Neural progenitor cell (in vitro differentiated cells): ENCODE results near the gene RNF5. TPM values are rescaled to one million over a fixed set of nuclear protein-coding genes. Genes with fewer than 3 reads are reported as not detected.

Experiments used
- DNase-seq: peaks from one replicate; pipeline ENCODE4 v3.0.0-alpha.2; 2016; ENCODE audit warnings: low spot score
- H2AFZ ChIP-seq: fragments of 200-600 bp; sonication (generic); replicated peaks from 2 replicates; pipeline ENCODE4 v1.6.1; 2016; ENCODE audit warnings: antibody characterized with exemption
- H3F3A ChIP-seq: fragments of 200-600 bp; sonication (generic); 2 replicates; pipeline ENCODE4 v1.6.1; 2016; ENCODE audit warnings: antibody characterized with exemption, low read depth
- H3K27ac ChIP-seq: fragments of 200-600 bp; sonication (generic); 2 replicates; pipeline ENCODE4 v1.5.1; 2016; ENCODE audit warnings: mild to moderate bottlenecking
- H3K27me3 ChIP-seq: fragments of 200-600 bp; sonication (generic); 2 replicates; pipeline ENCODE4 v1.6.1; 2016; ENCODE audit warnings: mild to moderate bottlenecking, moderate library complexity
- H3K36me3 ChIP-seq: fragments of 200-600 bp; sonication (generic); 2 replicates; pipeline ENCODE4 v1.5.1; 2016
- H3K4me1 ChIP-seq: fragments of 200-600 bp; sonication (generic); 2 replicates; pipeline ENCODE4 v1.6.1; 2016; ENCODE audit warnings: mixed run types
- H3K4me2 ChIP-seq: fragments of 200-600 bp; sonication (generic); 2 replicates; pipeline ENCODE4 v1.6.1; 2016
- H3K4me3 ChIP-seq: fragments of 200-600 bp; sonication (generic); 2 replicates; pipeline ENCODE4 v1.5.1; 2016
- H3K79me2 ChIP-seq: fragments of 200-600 bp; sonication (generic); 2 replicates; pipeline ENCODE4 v1.6.1; 2016; ENCODE audit warnings: low read depth
- H3K9ac ChIP-seq: fragments of 200-600 bp; sonication (generic); 2 replicates; pipeline ENCODE4 v1.6.1; 2016
- H3K9me3 ChIP-seq: fragments of 200-600 bp; sonication (generic); 2 replicates; pipeline ENCODE4 v1.5.1; 2016; ENCODE audit warnings: low read depth
- H4K20me1 ChIP-seq: fragments of 200-600 bp; sonication (generic); 2 replicates; pipeline ENCODE4 v1.6.1; 2016; ENCODE audit warnings: low read depth
- H3K27ac Mint-ChIP-seq: 3 replicates; pipeline ENCODE4 v1.8.0; 2021; ENCODE audit warnings: mixed read lengths
- H3K27me3 Mint-ChIP-seq: 2 replicates; pipeline ENCODE4 v1.8.0; 2022; ENCODE audit warnings: low read depth, mild to moderate bottlenecking, inconsistent platforms, moderate library complexity, mixed read lengths; ENCODE audit not compliant: insufficient read depth
- H3K36me3 Mint-ChIP-seq: 3 replicates; pipeline ENCODE4 v1.8.0; 2021; ENCODE audit warnings: mixed read lengths
- H3K4me1 Mint-ChIP-seq: 3 replicates; pipeline ENCODE4 v1.8.0; 2021; ENCODE audit warnings: mixed read lengths
- H3K4me3 Mint-ChIP-seq: 3 replicates; pipeline ENCODE4 v1.8.0; 2021; ENCODE audit warnings: mild to moderate bottlenecking, moderate library complexity, mixed read lengths
- H3K9me3 Mint-ChIP-seq: 3 replicates; pipeline ENCODE4 v1.8.0; 2020; ENCODE audit warnings: mixed read lengths
- CTCF ChIP-seq: fragments of 200-600 bp; sonication (generic); IDR thresholded peaks from 2 replicates; pipeline ENCODE4 v1.5.1; 2017; ENCODE audit warnings: antibody characterized with exemption, mild to moderate bottlenecking
- EZH2 ChIP-seq: fragments of 200-600 bp; sonication (generic); IDR thresholded peaks from 2 replicates; pipeline ENCODE4 v1.6.1; 2017; ENCODE audit warnings: antibody characterized with exemption, mild to moderate bottlenecking, moderate library complexity
- EZH2phosphoT487 ChIP-seq: fragments of 200-600 bp; sonication (generic); IDR thresholded peaks from 2 replicates; pipeline ENCODE4 v1.6.1; 2017; ENCODE audit warnings: antibody characterized with exemption
- total RNA-seq: library from RNA; depleted of rRNA; stranded (reverse); fragments of >200 nt; gene quantifications from 2 replicates; pipeline ENCODE4 v1.2.3, GENCODE V29; 2015; ENCODE audit warnings: low replicate concordance

Gene RNF5
- total RNA-seq, 1 donor from 2014 or later: 129 TPM

GRCh38 chr6:32218167-32218566 lies 40.0 kb downstream of the RNF5 start:
- Histone ChIP-seq H3F3A (no peaks in the 10 kb centered on the region), H3K27me3 (no peaks in the 10 kb centered on the region), H3K4me3 (no peak overlapping the region), H3K27ac (no peak overlapping the region), H3K4me2 (no peak overlapping the region), H3K79me2 (no peaks in the 10 kb centered on the region), H3K9ac (no peak overlapping the region), H2AFZ (no peak overlapping the region), H3K9me3 (no peaks in the 10 kb centered on the region), H4K20me1 (no peaks in the 10 kb centered on the region), H3K36me3 (no peaks in the 10 kb centered on the region), H3K4me1 (no peaks in the 10 kb centered on the region)
- no peak for DNase-seq
- Mint-ChIP-seq H3K36me3 (no peaks in the 10 kb centered on the region), H3K4me1 (no peaks in the 10 kb centered on the region), H3K9me3 (no peaks in the 10 kb centered on the region), H3K27me3 (peaks cover 12% of the 10 kb centered on the region), H3K4me3 (no peak overlapping the region), H3K27ac (no peak overlapping the region)
- TF ChIP-seq EZH2phosphoT487: no peak
- no peak for TF ChIP-seq CTCF
- no peak for TF ChIP-seq EZH2

- peaks cover 14% of the 10 kb centered on the region for H3K27me3 Mint-ChIP-seq
Measured at GRCh38 chr6:32220021-32220420, 41.8 kb downstream of the RNF5 start.

GRCh38 chr6:32222333-32223230 lies 44.4 kb downstream of the RNF5 start:
- Histone ChIP-seq H3K9ac (no peak overlapping the region), H3K4me3 (no peak overlapping the region), H3K36me3 (no peaks in the 10 kb centered on the region), H2AFZ (no peak overlapping the region), H3K4me2 (no peak overlapping the region), H3F3A (no peaks in the 10 kb centered on the region), H3K79me2 (no peaks in the 10 kb centered on the region), H4K20me1 (no peaks in the 10 kb centered on the region), H3K27ac (no peak overlapping the region), H3K27me3 (no peaks in the 10 kb centered on the region), H3K9me3 (no peaks in the 10 kb centered on the region), H3K4me1 (no peaks in the 10 kb centered on the region)
- Mint-ChIP-seq H3K27ac (no peak overlapping the region), H3K36me3 (no peaks in the 10 kb centered on the region), H3K27me3 (peaks cover 7% of the 10 kb centered on the region), H3K4me1 (peaks cover 7% of the 10 kb centered on the region), H3K4me3 (no peak overlapping the region), H3K9me3 (no peaks in the 10 kb centered on the region)
- TF ChIP-seq EZH2: no peak
- DNase-seq: no peak

More at GRCh38 chr6:32220021-32220420, 41.8 kb downstream of the RNF5 start:
- Histone ChIP-seq H3K27me3 (no peaks in the 10 kb centered on the region), H4K20me1 (no peaks in the 10 kb centered on the region), H3F3A (no peaks in the 10 kb centered on the region), H2AFZ (no peak overlapping the region), H3K4me3 (no peak overlapping the region), H3K27ac (no peak overlapping the region), H3K9me3 (no peaks in the 10 kb centered on the region), H3K36me3 (no peaks in the 10 kb centered on the region), H3K9ac (no peak overlapping the region), H3K4me2 (no peak overlapping the region), H3K4me1 (no peaks in the 10 kb centered on the region), H3K79me2 (no peaks in the 10 kb centered on the region)
- Mint-ChIP-seq H3K9me3 (no peaks in the 10 kb centered on the region), H3K36me3 (no peaks in the 10 kb centered on the region), H3K4me3 (no peak overlapping the region), H3K4me1 (peaks cover 7% of the 10 kb centered on the region), H3K27ac (peak overlapping the region; percentile 57)
- DNase-seq: no peak
- no peak for TF ChIP-seq EZH2
- TF ChIP-seq EZH2phosphoT487: no peak
- no peak for TF ChIP-seq CTCF
